ENCODE results near the gene SLC9B1. TPM values are rescaled to one million over a fixed set of nuclear protein-coding genes. Genes with fewer than 3 reads are reported as not detected.
A peak's percentile ranks its signal among the peaks of the same experiment; 100 is the strongest.

Gene SLC9B1
- total and polyA plus RNA-seq, 4 experiments from 2014 or later = 2.0 to 5.2 (median 3.7) TPM

GRCh38 chr4:103050736-103051436 lies 31.4 kb upstream of the SLC9B1 start:
- CTCF ChIA-PET (ENCODE audit: partially characterized antibody) = interaction anchor here (1.2 to 1.3 kb wide), 4 partner anchors 27 to 50 kb away, joined by 3 to 4 read pairs (median 4); no protein-coding TSS in a partner anchor
- Histone ChIP-seq H3K27me3 (ENCODE audit: insufficient read depth, low read length) (no peaks in the 10 kb centered on the region), H3K36me3 (ENCODE audit: insufficient read depth, low read length) (peaks cover 3% of the 10 kb centered on the region), H3K27ac (ENCODE audit: low read depth, low read length) (no peak overlapping the region), H3K4me3 (ENCODE audit: low read length in 2 of 2) (no peak overlapping the region), H3K9me3 (ENCODE audit: control insufficient read depth in 1 of 2, low read length in 2 of 2) (no peaks in the 10 kb centered on the region), H3K4me1 (ENCODE audit: insufficient read depth, low read length) (no peaks in the 10 kb centered on the region)
- peaks cover 25 to 32% of the 10 kb centered on the region in 2 donors for H3K36me3 Mint-ChIP-seq
- DNase-seq = no peak
- POLR2A ChIA-PET (ENCODE audit: partially characterized antibody) = no interaction called here
- intact Hi-C loops (cut with micrococcal nuclease) = no loop called here
- H3K27ac Mint-ChIP-seq = peak overlapping the region in 2 of 7 donors; percentile 5 to 20
- H3K9me3 Mint-ChIP-seq = no peaks in the 10 kb centered on the region
- H3K27me3 Mint-ChIP-seq = no peaks in the 10 kb centered on the region
- no peak overlapping the region for H3K4me3 Mint-ChIP-seq
- H3K4me1 Mint-ChIP-seq = peaks cover 0 to 7% (median 0%) of the 10 kb centered on the region in 4 donors

- Histone ChIP-seq H3K36me3 (ENCODE audit: insufficient read depth, low read length) (peaks cover 3% of the 10 kb centered on the region), H3K27ac (ENCODE audit: low read depth, low read length) (no peak overlapping the region), H3K9me3 (ENCODE audit: control insufficient read depth in 1 of 2, low read length in 2 of 2) (no peaks in the 10 kb centered on the region), H3K4me3 (ENCODE audit: low read length in 2 of 2) (no peak overlapping the region), H3K4me1 (ENCODE audit: insufficient read depth, low read length) (no peaks in the 10 kb centered on the region), H3K27me3 (ENCODE audit: insufficient read depth, low read length) (no peaks in the 10 kb centered on the region)
- ChIA-PET CTCF (ENCODE audit: partially characterized antibody) (interaction anchor here (1.2 to 7.0 kb wide), 6 partner anchors 14 to 54 kb away, joined by 3 to 62 read pairs (median 5); partner anchors contain the start of genes BDH2 and SLC9B2), POLR2A (ENCODE audit: partially characterized antibody) (interaction anchor here (0.6 to 1.1 kb wide), 2 partner anchors 27 to 38 kb away, joined by 3 to 6 read pairs; partner anchors contain the start of gene SLC9B1)
- Mint-ChIP-seq H3K9me3 (no peaks in the 10 kb centered on the region), H3K4me1 (peaks cover 0 to 7% (median 0%) of the 10 kb centered on the region in 4 donors), H3K27me3 (no peaks in the 10 kb centered on the region), H3K27ac (peak overlapping the region in 1 of 7 donors; percentile 27), H3K36me3 (peaks cover 42 to 48% of the 10 kb centered on the region in 2 donors), H3K4me3 (no peak overlapping the region)
- intact Hi-C loops (cut with micrococcal nuclease) = loop anchor here (1.0 kb wide), 2 partner anchors 45 to 53 kb away; partner anchors contain the start of gene BDH2
- peak; percentile 44 to 59 (median 48) for DNase-seq
These were observed 27.1 kb upstream of the SLC9B1 start for GRCh38 chr4:103046416-103047290.

- Histone ChIP-seq H3K27ac (ENCODE audit: low read depth, low read length) (no peak overlapping the region), H3K4me1 (ENCODE audit: insufficient read depth, low read length) (no peaks in the 10 kb centered on the region), H3K9me3 (ENCODE audit: control insufficient read depth in 1 of 2, low read length in 2 of 2) (no peaks in the 10 kb centered on the region), H3K36me3 (ENCODE audit: insufficient read depth, low read length) (peaks cover 3% of the 10 kb centered on the region), H3K27me3 (ENCODE audit: insufficient read depth, low read length) (no peaks in the 10 kb centered on the region), H3K4me3 (ENCODE audit: low read length in 2 of 2) (no peak overlapping the region)
- Mint-ChIP-seq H3K4me1 (peaks cover 0 to 5% (median 0%) of the 10 kb centered on the region in 4 donors), H3K27me3 (no peaks in the 10 kb centered on the region), H3K36me3 (peaks cover 43 to 44% of the 10 kb centered on the region in 2 donors), H3K27ac (peak overlapping the region in 1 of 7 donors; percentile 36), H3K4me3 (no peak overlapping the region), H3K9me3 (no peaks in the 10 kb centered on the region)
- no peak for DNase-seq
- POLR2A ChIA-PET (ENCODE audit: partially characterized antibody) = no interaction called here
- CTCF ChIA-PET (ENCODE audit: partially characterized antibody) = interaction anchor here (1.3 to 7.0 kb wide), 3 partner anchors 20 to 56 kb away, joined by 3 to 62 read pairs (median 36); partner anchors contain the start of gene BDH2
- intact Hi-C loops (cut with micrococcal nuclease) = no loop called here
These were observed 24.7 kb upstream of the SLC9B1 start for GRCh38 chr4:103044183-103044582.

- CTCF ChIA-PET (ENCODE audit: partially characterized antibody) = interaction anchor here (1.2 kb wide), 1 partner anchor 55 kb away, joined by 3 read pairs; no protein-coding TSS in a partner anchor
- POLR2A ChIA-PET (ENCODE audit: partially characterized antibody) = no interaction called here
- H3K27ac Mint-ChIP-seq = peak overlapping the region in 1 of 7 donors; percentile 25
- Histone ChIP-seq H3K4me1 (ENCODE audit: insufficient read depth, low read length) (no peaks in the 10 kb centered on the region), H3K27me3 (ENCODE audit: insufficient read depth, low read length) (no peaks in the 10 kb centered on the region), H3K27ac (ENCODE audit: low read depth, low read length) (no peak overlapping the region), H3K36me3 (ENCODE audit: insufficient read depth, low read length) (peaks cover 1% of the 10 kb centered on the region), H3K9me3 (ENCODE audit: control insufficient read depth in 1 of 2, low read length in 2 of 2) (no peaks in the 10 kb centered on the region), H3K4me3 (ENCODE audit: low read length in 2 of 2) (no peak overlapping the region)
- H3K4me3 Mint-ChIP-seq = no peak overlapping the region
- intact Hi-C loops (cut with micrococcal nuclease) = no loop called here
- no peaks in the 10 kb centered on the region for H3K4me1 Mint-ChIP-seq
- no peaks in the 10 kb centered on the region for H3K27me3 Mint-ChIP-seq
- no peak for DNase-seq
- H3K9me3 Mint-ChIP-seq = peaks cover 0 to 2% (median 0%) of the 10 kb centered on the region in 8 donors
- peaks cover 25 to 26% of the 10 kb centered on the region in 2 donors for H3K36me3 Mint-ChIP-seq
These were observed 16.7 kb upstream of the SLC9B1 start for GRCh38 chr4:103036169-103036568.

GRCh38 chr4:103032574-103032973 lies 13.1 kb upstream of the SLC9B1 start:
- intact Hi-C loops (cut with micrococcal nuclease) = no loop called here
- no peak for DNase-seq
- no peaks in the 10 kb centered on the region for H3K27me3 ChIP-seq (ENCODE audit: insufficient read depth, low read length)
- H3K27ac ChIP-seq (ENCODE audit: low read depth, low read length) = no peak overlapping the region
- no peak overlapping the region for H3K27ac Mint-ChIP-seq
- H3K4me1 ChIP-seq (ENCODE audit: insufficient read depth, low read length) = no peaks in the 10 kb centered on the region
- CTCF ChIA-PET (ENCODE audit: partially characterized antibody) = interaction anchor here (0.6 kb wide), 1 partner anchor 166 kb away, joined by 4 read pairs; no protein-coding TSS in a partner anchor
- no peak overlapping the region for H3K4me3 ChIP-seq (ENCODE audit: low read length in 2 of 2)
- H3K36me3 Mint-ChIP-seq = peaks cover 38 to 40% of the 10 kb centered on the region in 2 donors
- H3K4me1 Mint-ChIP-seq = no peaks in the 10 kb centered on the region
- H3K9me3 Mint-ChIP-seq = peaks cover 0 to 2% (median 0%) of the 10 kb centered on the region in 8 donors
- POLR2A ChIA-PET (ENCODE audit: partially characterized antibody) = no interaction called here
- H3K27me3 Mint-ChIP-seq = no peaks in the 10 kb centered on the region
- peaks cover 7% of the 10 kb centered on the region for H3K36me3 ChIP-seq (ENCODE audit: insufficient read depth, low read length)
- no peaks in the 10 kb centered on the region for H3K9me3 ChIP-seq (ENCODE audit: control insufficient read depth in 1 of 2, low read length in 2 of 2)
- H3K4me3 Mint-ChIP-seq = no peak overlapping the region

- ChIA-PET POLR2A (ENCODE audit: partially characterized antibody) (no interaction called here), CTCF (ENCODE audit: partially characterized antibody) (no interaction called here)
- Mint-ChIP-seq H3K4me3 (no peak overlapping the region), H3K27me3 (no peaks in the 10 kb centered on the region), H3K36me3 (peaks cover 29 to 32% of the 10 kb centered on the region in 2 donors), H3K27ac (peak overlapping the region in 1 of 7 donors; percentile 38), H3K4me1 (no peaks in the 10 kb centered on the region), H3K9me3 (no peaks in the 10 kb centered on the region)
- Histone ChIP-seq H3K4me1 (ENCODE audit: insufficient read depth, low read length) (no peaks in the 10 kb centered on the region), H3K27ac (ENCODE audit: low read depth, low read length) (no peak overlapping the region), H3K9me3 (ENCODE audit: control insufficient read depth in 1 of 2, low read length in 2 of 2) (no peaks in the 10 kb centered on the region), H3K36me3 (ENCODE audit: insufficient read depth, low read length) (peaks cover 7% of the 10 kb centered on the region), H3K4me3 (ENCODE audit: low read length in 2 of 2) (no peak overlapping the region), H3K27me3 (ENCODE audit: insufficient read depth, low read length) (no peaks in the 10 kb centered on the region)
- intact Hi-C loops (cut with micrococcal nuclease) = no loop called here
- no peak for DNase-seq
These were observed 11.3 kb upstream of the SLC9B1 start for GRCh38 chr4:103030791-103031190.

GRCh38 chr4:103029300-103029699 lies 9.8 kb upstream of the SLC9B1 start:
- H3K27ac Mint-ChIP-seq = no peak overlapping the region
- DNase-seq = no peak
- no peak overlapping the region for H3K27ac ChIP-seq (ENCODE audit: low read depth, low read length)
- H3K9me3 Mint-ChIP-seq = no peaks in the 10 kb centered on the region
- H3K36me3 ChIP-seq (ENCODE audit: insufficient read depth, low read length) = peaks cover 7% of the 10 kb centered on the region
- no peak overlapping the region for H3K4me3 ChIP-seq (ENCODE audit: low read length in 2 of 2)
- CTCF ChIA-PET (ENCODE audit: partially characterized antibody) = interaction anchor here (0.7 kb wide), 1 partner anchor 63 kb away, joined by 3 read pairs; no protein-coding TSS in a partner anchor
- H3K4me1 Mint-ChIP-seq = no peaks in the 10 kb centered on the region
- intact Hi-C loops (cut with micrococcal nuclease) = no loop called here
- H3K9me3 ChIP-seq (ENCODE audit: control insufficient read depth in 1 of 2, low read length in 2 of 2) = no peaks in the 10 kb centered on the region
- POLR2A ChIA-PET (ENCODE audit: partially characterized antibody) = no interaction called here
- H3K36me3 Mint-ChIP-seq = peaks cover 27 to 29% of the 10 kb centered on the region in 2 donors
- H3K27me3 ChIP-seq (ENCODE audit: insufficient read depth, low read length) = no peaks in the 10 kb centered on the region
- no peaks in the 10 kb centered on the region for H3K27me3 Mint-ChIP-seq
- no peaks in the 10 kb centered on the region for H3K4me1 ChIP-seq (ENCODE audit: insufficient read depth, low read length)
- H3K4me3 Mint-ChIP-seq = no peak overlapping the region

All from CD4-positive, alpha-beta memory T cell (primary cell).